Heart left ventricle (tissue), 13 donors: ENCODE data around the gene KCNQ2.

Experiments used
- CTCF ChIP-seq, 12 donors: fragments of 200-600 bp; sonication (generic) in 4 of 12; IDR thresholded peaks; one replicate each; pipeline versions ENCODE4 v1.5.0 to v1.8.0; 2018 to 2022; ENCODE audit warnings: antibody characterized with exemption in 12 of 12, mild to moderate bottlenecking in 5 of 12
- POLR2A ChIP-seq, 2 donors: fragments of 450-650 bp; IDR thresholded peaks; one replicate each; pipeline ENCODE4 v1.6.1; 2017; ENCODE audit warnings: antibody characterized with exemption in 2 of 2, mild to moderate bottlenecking in 2 of 2, moderate library complexity in 2 of 2
- donor health status: ischemic (EF 13 %, LVEDD 7.1; RV severe dilation, severe dysfunction).
- donor health status: DM: no; HTN: yes; CAD: no.
- donor health status: DM: no; HTN: no; CAD: no.
- donor health status: ischemic (EF 25% LVEDD 6.9; RV normal size, moderate dysfunction).
- donor health status: ischemic (EF 25% LVEDD 5.7; RV mildly dilated, moderate dysfunction).
- donor health status: ischemic (EF 35%, LVEDD 5.7; RV mildly dilated, moderate dysfunction).
- donor health status: nonischemic (EF 11% LVEDD 7.7; RV severe dilation, severe dysfunction).
- donor health status: DM: yes; HTN: yes; CAD: no.
- donor health status: PGD.
- donor health status: ischemic (EF 29% LVEDD 5.4; RV normal size, mild dysfunction).
- donor health status: nonischemic (EF 23%, LVEDD 6.1; RV moderate dilation, normal function).

GRCh38 chr20:63484236-63484635, 11.8 kb upstream of the KCNQ2 start:
- no peak for TF ChIP-seq POLR2A (IDR thresholded peaks at IDR 0.05)
- TF ChIP-seq CTCF (IDR thresholded peaks at IDR 0.05): no peak
